D721Med (cell line): ENCODE results near the gene GPR65.
"Not testable (repeated sequence)": the region's sequence is repeated elsewhere in the genome, so short reads cannot be mapped to it uniquely, and the experiment has no call there.

Experiments used
- DNase-seq: peaks from one replicate; pipeline ENCODE4 v3.0.0; 2011; ENCODE audit warnings: low spot score; ENCODE audit not compliant: insufficient read length
- FAIRE-seq: peaks from 2 replicates; lab custom pipeline; 2011; peaks lifted over from hg19 to GRCh38; lab: Jason Lieb, UNC
- CTCF ChIP-seq: IDR thresholded peaks from 2 replicates; pipeline ENCODE4 v1.5.1; 2012; ENCODE audit warnings: mild to moderate bottlenecking, control low read depth; ENCODE audit not compliant: insufficient read depth; ENCODE audit errors: missing control alignments

The GPR65 gene

GRCh38 chr14:88009486-88009885 is 4.6 kb downstream of the GPR65 start:
- TF ChIP-seq CTCF = no peak
- FAIRE-seq (no peak), DNase-seq (no peak)

GRCh38 chr14:88010331-88010730 is 5.4 kb downstream of the GPR65 start:
- no peak for FAIRE-seq
- no peak for DNase-seq
- no peak for TF ChIP-seq CTCF

- no peak for DNase-seq
- TF ChIP-seq CTCF = no peak
- FAIRE-seq = no peak
Measured at GRCh38 chr14:88012495-88012894, 7.6 kb downstream of the GPR65 start.

DNA sequence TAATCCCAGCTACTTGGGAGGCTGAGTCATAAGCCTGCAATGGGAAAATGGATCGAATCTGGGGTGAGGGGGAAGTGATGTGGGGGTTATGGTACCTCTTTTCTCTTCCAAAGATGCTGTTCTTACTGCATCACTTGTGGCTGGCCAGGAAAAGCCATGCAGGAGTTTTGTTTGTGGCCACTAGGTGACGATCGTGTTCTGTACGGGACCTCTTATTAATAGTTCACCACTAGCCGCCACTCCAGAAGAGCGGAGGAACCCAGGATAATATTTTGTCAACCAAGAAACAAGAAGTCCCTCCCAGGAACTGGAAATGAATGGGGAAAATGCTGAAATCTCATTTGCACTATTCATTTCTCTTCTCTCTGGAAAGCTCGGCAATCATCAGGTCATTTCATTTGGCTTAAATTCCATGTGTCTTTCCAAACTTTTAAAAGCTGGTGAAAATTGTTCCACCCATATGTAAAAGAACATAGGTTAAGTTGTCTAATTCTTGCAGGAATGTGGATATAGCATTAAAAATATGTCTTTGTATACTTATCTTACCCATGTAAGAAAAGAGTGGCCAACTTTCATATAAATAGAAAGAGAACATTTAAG is 8.9 kb downstream of the GPR65 start:
- FAIRE-seq (peak; percentile 32), DNase-seq (peak; percentile 17)
- TF ChIP-seq CTCF = peak; percentile 80

GRCh38 chr14:88016768-88017167 is 11.8 kb downstream of the GPR65 start:
- no peak for DNase-seq
- FAIRE-seq = no peak
- no peak for TF ChIP-seq CTCF

- no peak for DNase-seq
- FAIRE-seq = no peak
- TF ChIP-seq CTCF = no peak
Measured at GRCh38 chr14:88017535-88017934, 12.6 kb downstream of the GPR65 start.

DNA sequence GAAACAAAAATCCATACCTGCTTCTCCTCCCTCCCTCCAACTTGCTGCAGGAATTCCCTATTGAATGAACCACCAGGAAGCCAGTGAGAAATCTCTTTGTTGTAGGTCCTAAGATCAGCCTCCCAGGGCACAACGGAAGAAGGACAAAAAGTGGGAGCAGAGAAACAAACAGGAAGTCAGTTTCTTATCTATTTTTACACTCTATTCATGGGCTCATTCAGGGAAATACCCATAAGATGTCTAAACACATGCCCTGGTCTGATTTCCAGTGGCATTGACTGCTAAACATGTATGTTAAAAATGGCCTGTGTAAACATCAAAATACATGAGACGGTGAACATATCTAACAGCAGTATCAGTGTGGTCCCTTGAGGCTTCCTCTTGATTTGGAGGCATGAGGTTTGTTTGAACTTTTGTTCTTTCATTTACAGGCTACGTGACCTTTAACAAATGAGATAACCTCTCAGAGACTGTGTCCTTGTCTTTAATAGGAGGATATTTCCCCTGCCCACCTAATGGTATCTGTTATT is 18.8 kb downstream of the GPR65 start:
- FAIRE-seq = no peak
- DNase-seq = no peak
- no peak for TF ChIP-seq CTCF

GRCh38 chr14:88024252-88025086 is 19.5 kb downstream of the GPR65 start:
- DNase-seq, FAIRE-seq: not testable (repeated sequence)
